ENCODE results near the gene MPPED2. TPM values are rescaled to one million over a fixed set of nuclear protein-coding genes. Genes with fewer than 3 reads are reported as not detected.

MPPED2 gene, protein sequence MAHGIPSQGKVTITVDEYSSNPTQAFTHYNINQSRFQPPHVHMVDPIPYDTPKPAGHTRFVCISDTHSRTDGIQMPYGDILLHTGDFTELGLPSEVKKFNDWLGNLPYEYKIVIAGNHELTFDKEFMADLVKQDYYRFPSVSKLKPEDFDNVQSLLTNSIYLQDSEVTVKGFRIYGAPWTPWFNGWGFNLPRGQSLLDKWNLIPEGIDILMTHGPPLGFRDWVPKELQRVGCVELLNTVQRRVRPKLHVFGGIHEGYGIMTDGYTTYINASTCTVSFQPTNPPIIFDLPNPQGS
- 7.1 TPM for polyA plus RNA-seq (2012; ENCODE audit: insufficient read depth, insufficient read length)

DNA sequence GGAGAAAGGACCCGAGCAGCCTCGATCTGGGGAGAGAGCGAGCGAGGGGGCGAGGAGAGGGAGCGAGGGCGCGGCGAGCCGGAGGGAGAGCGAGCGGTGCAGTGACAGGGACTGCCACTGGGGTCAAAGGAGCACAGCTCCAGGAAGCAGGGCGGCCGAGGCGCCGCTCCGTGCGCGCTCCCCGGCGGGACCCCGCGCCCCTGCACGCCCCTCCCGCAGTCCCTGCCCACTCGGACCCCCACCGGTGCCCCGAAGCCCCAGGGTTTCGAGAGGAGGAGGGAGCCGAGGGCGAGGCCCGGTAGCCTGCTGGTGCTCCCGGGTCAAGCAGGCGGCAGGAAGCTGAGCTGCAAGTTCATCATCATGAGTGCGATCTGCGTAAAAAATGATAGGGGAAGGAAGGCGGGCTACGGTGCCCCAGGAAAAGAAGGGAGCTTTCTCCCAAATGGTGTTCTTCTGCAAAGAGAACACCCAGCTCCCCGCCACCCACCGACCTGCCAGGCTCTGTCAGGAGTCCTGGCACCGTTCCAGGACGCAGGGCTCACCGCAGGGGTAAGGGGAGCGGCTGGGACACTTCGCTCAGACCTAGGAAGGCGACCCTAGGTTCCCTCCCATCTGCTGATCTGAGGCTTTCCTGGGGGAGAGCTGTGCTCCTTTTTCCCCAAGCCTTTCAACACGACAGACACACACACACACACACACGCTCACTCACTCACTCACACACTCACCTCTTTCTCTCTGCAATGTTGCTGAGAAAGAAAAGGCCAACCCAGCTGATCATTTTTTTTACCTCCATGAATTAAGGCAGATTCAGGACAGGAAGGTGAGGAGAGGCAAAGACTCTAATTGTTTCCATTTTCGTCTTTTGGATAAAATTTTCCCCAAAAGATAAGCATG is at the start of gene MPPED2:
Gene MPPED2 (minus strand): TSS at position 103 of the 894 bp plus-strand sequence. CDS start 5,980 bp downstream, outside the sequence.
- peak; percentile 70 for DNase-seq (ENCODE audit: low read depth, low spot score)
- H3K4me3 ChIP-seq (ENCODE audit: low read length): peak within 1 kb of the TSS; percentile 72

DNA sequence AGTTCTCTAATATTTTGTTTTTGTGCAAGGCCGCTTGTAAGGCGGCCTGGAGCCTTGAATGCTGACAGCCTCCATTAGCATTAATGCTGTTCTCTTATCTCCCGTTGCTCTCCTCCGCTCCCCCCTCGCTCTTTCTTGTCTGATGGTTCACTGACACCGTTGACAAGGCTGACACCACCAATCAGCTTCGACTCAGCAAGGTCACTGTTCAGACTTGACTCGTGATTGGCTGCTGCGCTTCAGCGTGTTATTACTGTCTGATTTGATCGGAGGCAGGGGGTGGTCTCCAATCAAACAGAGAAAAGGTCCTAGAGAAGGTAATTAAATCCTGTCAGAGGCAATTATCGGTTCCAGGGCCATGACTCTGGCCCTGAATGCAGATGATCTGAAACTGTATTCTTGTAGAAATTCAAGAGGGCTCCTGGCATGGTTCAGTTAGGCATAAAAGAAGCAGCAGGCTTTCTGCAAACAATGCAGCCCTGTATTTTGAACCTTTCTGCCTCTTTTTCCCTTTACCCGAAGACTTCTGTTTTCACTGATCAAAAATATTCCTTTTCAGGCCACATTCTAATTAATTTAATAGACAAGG is 49.3 kb upstream of the MPPED2 start:
- DNase-seq (ENCODE audit: low read depth, low spot score): no peak
- H3K4me3 ChIP-seq (ENCODE audit: low read length): no peak overlapping the region

DNA sequence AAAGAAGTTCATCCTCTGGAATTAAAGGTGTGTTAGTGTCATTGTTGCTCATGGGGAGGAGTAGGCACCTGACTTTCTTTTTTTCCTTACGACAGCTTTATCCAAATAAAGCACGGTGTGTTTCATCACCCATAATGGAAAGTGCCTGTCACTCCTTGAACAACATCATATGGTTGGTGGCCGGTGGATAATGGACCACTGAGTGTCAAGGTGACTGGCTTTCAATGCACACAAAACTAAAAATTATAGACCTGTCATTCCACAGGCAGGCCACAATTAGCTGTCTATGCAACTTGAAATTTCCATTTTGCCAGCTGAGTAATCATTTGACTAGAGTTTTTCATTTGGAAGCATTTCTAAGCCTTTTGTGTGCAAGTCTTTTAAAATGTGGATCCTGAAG is 45.0 kb upstream of the MPPED2 start:
- DNase-seq (ENCODE audit: low read depth, low spot score): no peak
- H3K4me3 ChIP-seq (ENCODE audit: low read length): no peak overlapping the region

DNA sequence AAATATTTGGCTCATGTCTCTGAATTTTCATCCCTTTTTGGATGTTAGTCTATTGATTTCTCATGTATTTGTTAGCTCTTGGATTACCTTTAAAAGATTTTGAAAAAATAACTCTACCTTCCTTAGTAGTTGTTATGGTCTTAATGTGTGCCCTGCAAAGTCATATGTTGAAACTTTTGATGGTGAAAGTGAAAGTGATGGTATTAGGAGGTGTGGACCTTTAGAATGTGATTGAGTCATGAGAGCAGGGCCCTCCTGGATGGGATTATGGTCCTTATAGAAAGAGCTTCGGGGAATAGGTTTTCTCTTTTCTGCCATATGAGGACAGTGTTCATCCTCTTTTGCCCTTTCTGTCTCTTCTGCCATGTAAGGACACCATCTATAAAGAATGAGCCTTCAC is 33.6 kb upstream of the MPPED2 start:
- H3K4me3 ChIP-seq (ENCODE audit: low read length): no peak overlapping the region
- DNase-seq (ENCODE audit: low read depth, low spot score): no peak

DNA sequence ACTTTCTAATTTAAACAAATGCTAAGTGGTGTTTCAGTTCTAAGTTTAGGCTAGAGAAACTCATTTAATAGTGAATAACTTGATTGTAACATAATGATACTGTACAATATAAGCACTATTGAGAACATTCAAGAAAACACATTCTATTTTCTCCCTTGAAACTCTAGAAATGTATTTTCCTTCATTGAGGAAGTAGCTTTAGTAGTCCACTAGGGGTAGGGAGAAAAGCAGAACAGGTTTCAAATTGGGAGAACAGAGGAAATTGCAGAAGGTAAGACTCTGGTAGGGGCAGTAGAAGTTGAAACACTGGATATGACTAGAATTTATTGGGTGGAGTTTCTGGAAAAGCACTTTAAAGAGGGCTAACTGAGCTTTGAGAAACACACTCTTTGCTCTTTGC is 31.6 kb upstream of the MPPED2 start:
- no peak for DNase-seq (ENCODE audit: low read depth, low spot score)

DNA sequence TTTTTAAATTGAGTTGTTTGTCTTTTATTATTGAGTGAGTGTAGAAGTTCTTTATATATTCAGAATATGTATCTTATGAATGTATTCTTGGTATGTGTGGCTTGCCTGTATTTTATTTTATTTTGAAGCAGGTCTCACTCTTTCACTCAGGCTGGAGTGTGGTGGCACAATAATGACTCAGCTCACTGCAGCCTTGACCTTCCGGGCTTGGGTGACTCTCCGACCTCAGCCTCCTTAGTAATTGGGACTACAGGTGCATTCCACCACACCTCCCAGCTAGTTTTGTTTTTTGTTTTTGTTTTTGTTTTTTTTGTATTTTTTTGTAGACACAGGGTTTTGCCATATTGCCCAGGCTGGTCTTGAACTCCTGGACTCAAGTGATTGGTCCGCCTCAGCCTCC is 24.5 kb upstream of the MPPED2 start:
- no peak overlapping the region for H3K4me3 ChIP-seq (ENCODE audit: low read length)
- no peak for DNase-seq (ENCODE audit: low read depth, low spot score)

More for the DNA sequence above, 31.6 kb upstream of the MPPED2 start:
- no peak overlapping the region for H3K4me3 ChIP-seq (ENCODE audit: low read length)

DNA sequence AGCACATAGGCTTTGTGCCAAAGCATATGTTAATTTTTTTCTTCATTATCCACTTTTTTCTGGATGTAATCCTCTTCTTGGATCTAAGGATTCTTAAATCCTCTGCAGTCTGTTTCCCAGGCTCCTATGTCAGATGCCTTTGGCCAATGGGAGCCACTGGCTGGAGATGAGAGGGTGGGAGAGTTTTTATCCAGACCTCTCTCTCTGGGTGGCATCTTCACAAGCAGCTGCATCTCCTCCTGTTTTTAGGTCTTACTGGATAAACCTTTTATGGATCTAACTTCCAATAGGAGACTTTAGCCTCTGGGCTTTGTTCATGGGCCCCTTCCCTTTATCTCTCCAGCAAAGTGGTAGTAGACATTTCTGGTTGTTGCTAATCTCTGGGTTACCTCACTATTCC is 22.4 kb upstream of the MPPED2 start:
- H3K4me3 ChIP-seq (ENCODE audit: low read length): no peak overlapping the region
- DNase-seq (ENCODE audit: low read depth, low spot score): no peak

DNA sequence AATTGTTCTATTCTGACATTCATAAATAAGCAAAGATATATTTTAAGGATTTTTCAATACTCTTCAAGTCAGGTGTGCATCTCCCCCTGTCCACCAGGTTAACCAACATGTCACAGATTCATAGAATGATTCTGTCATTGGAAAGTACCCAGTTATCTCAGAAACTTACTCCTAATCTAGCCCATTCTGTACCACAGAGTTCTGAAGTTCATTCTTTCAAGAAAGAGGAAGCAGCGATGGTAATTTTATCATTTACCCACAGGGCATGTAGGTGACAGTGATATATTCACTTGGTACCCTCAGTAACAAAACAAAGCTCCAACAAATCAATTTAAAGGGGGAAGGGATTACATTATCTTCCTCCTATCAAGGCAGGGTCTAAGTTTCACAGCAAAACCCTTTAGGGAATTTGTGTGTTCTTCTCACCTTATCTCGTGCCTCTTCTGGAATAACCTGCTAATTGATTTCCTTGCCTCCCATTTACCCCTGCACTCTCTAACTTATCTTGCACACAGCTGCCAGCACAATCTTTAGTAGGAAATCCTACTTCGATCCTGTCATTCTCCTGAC is 19.0 kb upstream of the MPPED2 start:
- DNase-seq (ENCODE audit: low read depth, low spot score): no peak
- no peak overlapping the region for H3K4me3 ChIP-seq (ENCODE audit: low read length)

DNA sequence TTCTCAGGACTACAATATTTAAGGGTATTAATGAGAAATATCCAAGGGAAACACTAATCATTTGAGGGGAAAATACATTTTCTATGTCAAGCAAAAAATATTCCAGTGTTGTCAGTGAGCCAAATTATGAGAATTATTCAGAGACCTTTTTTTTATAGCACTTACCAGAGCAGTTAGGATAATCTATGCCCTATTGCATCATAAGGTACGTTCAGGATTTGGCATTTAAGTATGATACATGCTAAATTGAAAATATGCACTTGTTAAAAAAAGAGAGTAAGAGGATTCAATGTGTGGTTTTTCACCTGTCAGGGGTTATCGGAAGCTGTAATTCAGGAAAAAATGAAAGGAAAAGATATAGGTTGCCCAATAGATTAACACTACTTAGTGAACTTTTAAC is 17.2 kb upstream of the MPPED2 start:
- no peak for DNase-seq (ENCODE audit: low read depth, low spot score)
- no peak overlapping the region for H3K4me3 ChIP-seq (ENCODE audit: low read length)

DNA sequence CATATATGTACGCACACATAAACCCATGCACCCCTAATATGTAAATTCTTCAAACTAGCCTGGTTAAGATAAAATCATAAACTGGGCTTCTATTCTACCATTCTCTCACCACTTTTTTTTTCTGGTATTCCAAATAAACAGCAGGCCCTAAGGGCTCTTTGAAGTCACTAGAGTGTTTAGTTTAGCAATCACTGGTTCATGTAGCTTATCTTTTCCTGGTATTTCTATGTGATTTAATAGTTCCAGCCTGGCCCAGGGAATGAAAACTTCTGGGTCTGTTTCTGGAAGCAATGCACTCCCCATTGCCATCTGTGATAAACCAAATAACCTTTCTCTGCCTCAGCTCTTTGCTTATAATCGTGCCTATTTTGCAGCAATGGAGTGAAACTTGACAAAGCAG is 10.7 kb upstream of the MPPED2 start:
- H3K4me3 ChIP-seq (ENCODE audit: low read length): no peak overlapping the region
- no peak for DNase-seq (ENCODE audit: low read depth, low spot score)

DNA sequence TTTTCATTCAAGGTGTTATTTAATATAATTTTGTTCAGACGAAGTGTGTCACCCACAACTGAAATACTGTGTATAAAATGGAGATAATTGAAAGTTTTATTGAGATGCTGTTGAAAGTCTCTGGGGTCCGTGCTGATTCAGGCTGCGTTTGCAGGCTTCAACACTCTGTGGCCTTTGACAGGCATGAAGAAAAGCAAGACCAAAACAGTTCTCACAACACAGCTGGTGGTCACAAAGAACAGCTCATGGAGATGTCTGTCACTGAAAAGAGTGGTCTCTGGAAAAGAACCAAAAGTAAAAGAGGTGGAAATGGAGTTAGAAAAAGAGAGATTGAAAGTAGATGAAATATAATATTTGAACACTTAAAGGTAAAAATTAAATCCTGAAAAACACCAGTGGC is 9.8 kb upstream of the MPPED2 start:
- no peak overlapping the region for H3K4me3 ChIP-seq (ENCODE audit: low read length)
- DNase-seq (ENCODE audit: low read depth, low spot score): no peak

DNA sequence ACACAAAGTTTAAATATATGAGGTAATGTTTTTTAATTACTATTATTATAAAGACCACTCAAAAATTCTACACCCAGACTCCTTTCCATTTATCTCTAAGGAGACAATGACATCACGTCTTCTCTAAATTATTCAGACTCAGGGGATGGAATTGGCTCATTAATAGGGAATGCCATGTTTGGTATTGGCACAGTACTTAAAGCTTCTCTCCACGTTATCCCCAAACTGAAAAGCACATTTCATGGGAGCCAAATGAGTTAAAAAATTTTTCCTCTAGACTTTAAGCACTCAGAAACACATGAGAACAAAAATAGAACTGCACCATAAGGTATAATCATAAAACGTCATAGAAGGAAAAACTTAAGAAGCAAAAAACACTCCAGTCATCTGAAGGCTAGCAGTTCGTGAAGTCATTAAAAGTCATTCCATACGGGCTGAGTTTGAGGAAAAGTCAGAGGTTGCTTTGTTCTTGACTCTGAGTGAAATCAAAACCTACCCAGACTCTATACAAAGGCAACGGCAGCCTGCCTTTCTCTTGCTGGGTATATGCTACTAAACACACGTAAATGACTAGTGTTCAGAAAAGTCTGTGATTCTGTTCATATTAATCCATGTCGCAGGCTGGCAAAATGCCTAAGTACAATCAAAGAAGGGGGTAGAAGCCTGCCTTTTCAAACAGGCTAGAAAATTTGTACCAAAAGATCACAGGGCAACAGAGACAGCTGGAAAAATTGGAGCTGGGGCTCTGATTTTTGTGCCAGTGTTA is 8.7 kb upstream of the MPPED2 start:
- H3K4me3 ChIP-seq (ENCODE audit: low read length): no peak overlapping the region

DNA sequence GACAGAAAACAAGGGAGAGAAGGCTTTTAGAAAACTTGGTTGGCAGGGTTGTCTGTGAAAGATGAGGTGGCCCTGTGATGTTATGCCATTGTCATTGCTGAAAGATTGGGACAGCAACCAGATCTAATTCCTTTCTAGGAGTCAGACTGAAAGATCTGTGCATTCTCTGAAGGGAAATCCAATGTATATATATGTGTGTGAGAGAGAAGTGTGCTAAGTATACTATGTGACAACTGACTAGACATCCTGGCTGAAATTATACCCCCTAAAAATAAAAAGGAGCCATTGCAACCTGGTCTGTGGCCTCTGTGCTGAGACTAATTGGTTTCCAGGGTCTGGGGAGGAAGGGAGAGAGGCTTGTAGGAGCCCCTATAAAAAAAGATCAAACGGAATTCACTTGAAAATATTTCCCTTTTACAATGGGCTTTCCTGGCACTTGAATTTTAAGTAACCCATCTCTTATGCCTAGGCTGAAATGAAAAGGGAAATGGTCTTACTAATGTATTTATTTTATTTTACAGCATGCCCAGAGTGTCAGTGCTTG is 1.2 kb upstream of the MPPED2 start:
- H3K4me3 ChIP-seq (ENCODE audit: low read length): no peak overlapping the region; the same call in 1 of the 2 replicates
- DNase-seq (ENCODE audit: low read depth, low spot score): no peak

More for the DNA sequence above, 8.7 kb upstream of the MPPED2 start:
- DNase-seq (ENCODE audit: low read depth, low spot score): no peak

DNA sequence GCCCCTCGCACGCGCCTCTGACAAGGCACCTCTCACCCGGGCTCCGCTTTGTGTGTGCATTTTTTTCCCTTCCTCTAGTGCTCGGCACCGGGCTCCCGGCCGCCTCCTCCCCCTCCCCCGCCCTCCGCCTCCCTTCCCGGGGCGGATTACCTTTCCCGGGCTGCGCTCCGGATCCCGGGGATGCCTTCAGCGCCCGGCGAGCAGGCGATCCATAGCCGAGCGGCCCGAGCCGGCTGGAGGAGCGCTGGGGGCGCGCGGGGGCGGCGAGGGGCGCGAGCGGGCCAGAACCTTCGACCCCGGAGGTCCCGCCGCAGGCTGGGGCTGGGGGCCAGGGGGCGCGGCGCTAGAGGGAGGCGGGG is 282 bp downstream of the MPPED2 start:
- no peak for DNase-seq (ENCODE audit: low read depth, low spot score)
- H3K4me3 ChIP-seq (ENCODE audit: low read length): peak overlapping the region; percentile 72

DNA sequence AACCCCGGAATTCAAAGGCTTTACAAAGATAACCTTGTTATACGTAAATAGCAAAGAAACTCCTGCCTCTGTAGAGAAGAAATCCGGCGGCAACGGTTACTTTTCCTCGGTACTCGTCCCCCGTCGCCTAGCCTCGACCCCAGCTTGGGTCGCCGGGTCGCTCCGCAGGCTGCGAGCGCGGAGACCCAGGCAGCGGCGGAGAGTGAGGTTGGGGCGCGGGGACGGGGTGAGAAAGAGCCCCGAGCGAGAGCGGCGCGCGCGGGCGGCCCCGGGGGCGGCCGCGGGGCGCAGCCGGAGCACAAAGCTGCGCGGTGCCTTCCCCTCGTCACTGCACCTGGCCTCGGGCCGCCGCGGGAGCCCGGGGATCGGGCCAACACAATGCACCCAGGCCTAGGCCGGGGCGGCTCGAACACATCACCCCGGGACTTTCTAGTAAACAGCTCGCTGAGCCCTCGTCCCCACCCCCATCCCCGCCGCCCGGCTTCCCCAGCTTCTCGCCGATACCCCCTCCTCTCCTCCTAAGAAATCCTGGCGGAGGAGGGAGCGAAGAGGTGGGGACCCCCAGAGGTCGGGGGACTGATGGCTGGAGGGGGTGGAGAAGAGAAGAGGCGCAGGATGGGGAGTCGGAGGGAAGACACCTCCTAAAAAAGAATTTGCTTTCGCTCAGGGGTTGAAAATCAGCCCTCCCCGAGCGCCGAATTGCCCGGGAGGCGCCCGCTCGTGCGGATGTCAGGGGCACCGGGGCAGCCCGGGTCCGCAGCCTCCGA is 845 bp downstream of the MPPED2 start:
- peak overlapping the region; percentile 72 for H3K4me3 ChIP-seq (ENCODE audit: low read length)
- no peak for DNase-seq (ENCODE audit: low read depth, low spot score)

DNA sequence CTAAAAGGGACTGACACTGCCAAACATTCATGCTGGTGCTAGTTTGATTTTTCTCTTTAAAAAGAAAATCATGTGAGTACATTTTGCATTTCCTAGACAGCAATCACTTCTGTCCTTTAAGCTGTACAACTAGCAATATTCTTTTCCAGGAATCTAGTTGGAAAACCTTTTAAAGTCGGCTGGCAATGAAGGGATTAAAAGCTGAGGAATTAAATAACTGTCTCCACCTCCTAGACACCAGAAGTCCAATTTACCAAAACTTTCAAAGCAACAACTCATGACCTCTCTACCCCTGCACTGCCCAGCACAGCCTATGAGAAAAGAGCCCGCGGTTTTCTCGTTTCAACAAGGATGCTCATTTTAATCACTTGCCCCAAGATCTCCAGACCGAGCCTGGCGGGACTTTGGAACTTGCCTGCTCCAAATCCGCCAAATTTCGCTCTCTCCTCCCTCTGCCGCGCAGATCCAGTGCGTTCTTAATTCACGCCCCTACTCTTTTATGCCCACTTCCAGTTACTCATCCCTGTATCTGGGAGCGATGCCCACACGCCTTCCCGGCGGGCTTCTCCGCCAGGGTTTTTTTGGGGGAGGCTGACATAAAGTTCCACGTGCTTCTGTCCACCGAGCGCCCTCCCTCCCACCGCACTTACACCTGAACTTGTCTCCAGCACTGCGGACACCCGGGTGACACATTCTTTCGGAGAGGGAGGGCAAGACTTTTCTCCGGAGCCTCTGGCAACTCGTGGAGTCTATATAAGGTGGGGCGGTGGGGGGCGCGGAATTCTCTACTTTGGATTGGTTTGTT is 2.5 kb downstream of the MPPED2 start:
- H3K4me3 ChIP-seq (ENCODE audit: low read length): peak overlapping the region; percentile 20; the same call in 1 of the 2 replicates
- no peak for DNase-seq (ENCODE audit: low read depth, low spot score)

DNA sequence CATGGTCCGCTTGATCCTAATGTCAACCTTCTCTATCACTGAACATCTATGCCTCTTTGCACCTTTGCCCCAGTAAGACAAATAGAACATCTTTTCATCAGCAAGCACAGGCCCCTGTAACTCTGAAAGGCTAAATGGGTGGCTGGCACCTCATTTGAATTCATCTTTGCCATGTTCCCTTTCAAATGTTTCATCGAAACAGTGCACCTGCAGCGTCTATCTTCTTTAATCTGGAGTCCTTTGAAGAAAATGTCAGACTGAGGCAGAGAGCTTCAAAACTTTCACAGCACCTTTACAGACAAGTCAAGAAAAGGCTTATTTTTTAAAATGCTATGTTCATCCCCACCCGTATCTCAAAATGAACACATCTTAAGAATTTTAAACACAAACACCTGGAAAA is 3.4 kb downstream of the MPPED2 start:
- DNase-seq (ENCODE audit: low read depth, low spot score): peak; percentile 79
- H3K4me3 ChIP-seq (ENCODE audit: low read length): no peak overlapping the region
